ENCODE data around the gene TNFAIP8L3.

TNFAIP8L3 gene

DNA sequence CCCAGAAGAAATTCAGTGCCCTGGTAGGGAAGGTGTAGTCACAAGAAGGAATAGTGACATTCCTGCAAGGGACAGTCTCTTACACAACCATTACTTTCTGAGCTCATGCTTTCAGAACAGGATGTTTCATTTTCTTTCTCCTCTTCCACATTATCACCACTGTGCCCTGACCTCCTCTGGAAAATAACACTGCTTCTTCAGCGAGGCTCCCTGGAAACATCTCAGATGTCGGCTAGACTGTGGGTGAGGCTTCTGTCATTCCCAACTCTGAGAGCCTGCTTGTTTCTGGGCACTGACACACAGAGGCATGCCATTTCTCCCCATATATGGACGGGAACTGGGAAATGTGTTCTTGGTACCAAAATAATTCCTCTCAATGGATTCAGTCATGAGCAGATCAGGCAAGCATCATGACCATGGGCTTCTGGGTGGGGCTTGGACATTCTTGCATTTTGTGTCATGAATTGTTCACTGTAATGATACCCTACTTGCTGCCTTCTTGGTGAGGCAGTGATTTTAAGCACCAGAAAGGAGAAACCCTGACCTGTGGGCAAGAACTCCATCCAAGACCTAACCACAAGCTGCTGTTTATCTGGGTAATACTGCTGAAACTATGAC, 14.3 kb upstream of the TNFAIP8L3 start:
- Histone ChIP-seq H3K4me1 (ENCODE audit: control insufficient read depth in 2 of 2, insufficient read depth in 1 of 2, low read depth in 1 of 2, low read length in 2 of 2) (no peaks in the 10 kb centered on the region), H3K27me3 (ENCODE audit: control insufficient read depth in 3 of 3, insufficient read depth in 3 of 3, low read depth in 1 of 3, low read length in 3 of 3) (peaks cover 0 to 8% (median 0%) of the 10 kb centered on the region in 3 experiments), H3K9ac (ENCODE audit: low read depth, low read length, poor library complexity) (no peak overlapping the region), H3K36me3 (replicated peaks in 1 of 2; ENCODE audit: control insufficient read depth in 2 of 2, insufficient read depth in 2 of 2, low read length in 2 of 2) (no peaks in the 10 kb centered on the region), H3K4me2 (ENCODE audit: insufficient read depth, low read length, poor library complexity, severe bottlenecking) (no peak overlapping the region), H3K14ac (ENCODE audit: low read length) (no peak overlapping the region), H2BK12ac (ENCODE audit: low read length) (no peak overlapping the region), H3K23ac (ENCODE audit: low read depth, low read length, poor library complexity) (no peak overlapping the region), H4K8ac (ENCODE audit: low read depth, low read length) (no peak overlapping the region), H3K27ac (replicated peaks; ENCODE audit: low read length) (no peak overlapping the region), H3K79me1 (ENCODE audit: low read depth, low read length) (no peaks in the 10 kb centered on the region), H2BK5ac (ENCODE audit: low read length) (no peak overlapping the region), H4K91ac (ENCODE audit: low read depth, low read length, poor library complexity) (no peak overlapping the region), H3K4ac (ENCODE audit: low read length) (no peak overlapping the region), H3K9me3 (replicated peaks in 1 of 2; ENCODE audit: control insufficient read depth in 2 of 2, insufficient read depth in 1 of 2, low read depth in 1 of 2, low read length in 2 of 2) (no peaks in the 10 kb centered on the region), H2AFZ (ENCODE audit: low read length) (no peak overlapping the region), H2AK5ac (ENCODE audit: low read depth, low read length) (no peak overlapping the region), H3K18ac (ENCODE audit: low read length) (no peak overlapping the region), H2BK120ac (ENCODE audit: low read depth, low read length) (no peak overlapping the region), H2BK15ac (ENCODE audit: low read length) (no peak overlapping the region), H3K4me3 (ENCODE audit: low read length in 2 of 2) (no peak overlapping the region)
- no peak for DNase-seq (ENCODE audit: low spot score)
- no CpG with 5 or more reads among the region's 3 CpGs for WGBS, 2 donors (ENCODE audit: extremely low coverage in 2 of 2, insufficient read length in 2 of 2, insufficient replicate concordance in 1 of 2)

DNA sequence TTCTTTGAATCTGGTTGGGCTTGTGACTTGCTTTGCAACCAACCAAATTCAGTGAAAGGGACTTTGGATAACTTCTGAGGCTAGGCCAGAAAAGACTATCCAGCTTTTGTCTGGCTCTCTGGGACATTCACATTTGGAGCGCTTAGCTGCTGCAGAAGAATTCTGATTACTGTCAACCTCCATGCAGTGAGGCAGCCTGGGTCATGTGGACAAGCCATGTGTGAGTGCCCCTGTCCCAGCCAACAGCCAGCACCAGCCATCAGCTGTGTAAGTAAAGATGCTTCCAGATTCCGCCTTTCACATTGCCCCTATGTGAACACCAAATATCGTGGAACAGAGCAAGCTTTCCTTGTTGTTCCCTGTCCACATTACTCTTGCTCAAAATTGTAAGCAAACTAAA, 12.9 kb upstream of the TNFAIP8L3 start:
- Histone ChIP-seq H3K18ac (ENCODE audit: low read length) (no peak overlapping the region), H3K4me1 (ENCODE audit: control insufficient read depth in 2 of 2, insufficient read depth in 1 of 2, low read depth in 1 of 2, low read length in 2 of 2) (no peaks in the 10 kb centered on the region), H3K14ac (ENCODE audit: low read length) (no peak overlapping the region), H3K27me3 (ENCODE audit: control insufficient read depth in 3 of 3, insufficient read depth in 3 of 3, low read depth in 1 of 3, low read length in 3 of 3) (peaks cover 0 to 16% (median 0%) of the 10 kb centered on the region in 3 experiments), H4K91ac (ENCODE audit: low read depth, low read length, poor library complexity) (no peak overlapping the region), H4K8ac (ENCODE audit: low read depth, low read length) (no peak overlapping the region), H3K4me3 (ENCODE audit: low read length in 2 of 2) (no peak overlapping the region), H2BK5ac (ENCODE audit: low read length) (no peak overlapping the region), H2AK5ac (ENCODE audit: low read depth, low read length) (no peak overlapping the region), H3K9me3 (replicated peaks in 1 of 2; ENCODE audit: control insufficient read depth in 2 of 2, insufficient read depth in 1 of 2, low read depth in 1 of 2, low read length in 2 of 2) (no peaks in the 10 kb centered on the region), H3K9ac (ENCODE audit: low read depth, low read length, poor library complexity) (no peak overlapping the region), H2BK12ac (ENCODE audit: low read length) (no peak overlapping the region), H2BK120ac (ENCODE audit: low read depth, low read length) (no peak overlapping the region), H3K4ac (ENCODE audit: low read length) (no peak overlapping the region), H3K23ac (ENCODE audit: low read depth, low read length, poor library complexity) (no peak overlapping the region), H2BK15ac (ENCODE audit: low read length) (no peak overlapping the region), H3K36me3 (replicated peaks in 1 of 2; ENCODE audit: control insufficient read depth in 2 of 2, insufficient read depth in 2 of 2, low read length in 2 of 2) (no peaks in the 10 kb centered on the region), H3K4me2 (ENCODE audit: insufficient read depth, low read length, poor library complexity, severe bottlenecking) (no peak overlapping the region), H2AFZ (ENCODE audit: low read length) (no peak overlapping the region), H3K79me1 (ENCODE audit: low read depth, low read length) (no peaks in the 10 kb centered on the region), H3K27ac (replicated peaks; ENCODE audit: low read length) (no peak overlapping the region)
- no CpG with 5 or more reads among the region's 3 CpGs for WGBS, 2 donors (ENCODE audit: extremely low coverage in 2 of 2, insufficient read length in 2 of 2, insufficient replicate concordance in 1 of 2)
- no peak for DNase-seq (ENCODE audit: low spot score)

DNA sequence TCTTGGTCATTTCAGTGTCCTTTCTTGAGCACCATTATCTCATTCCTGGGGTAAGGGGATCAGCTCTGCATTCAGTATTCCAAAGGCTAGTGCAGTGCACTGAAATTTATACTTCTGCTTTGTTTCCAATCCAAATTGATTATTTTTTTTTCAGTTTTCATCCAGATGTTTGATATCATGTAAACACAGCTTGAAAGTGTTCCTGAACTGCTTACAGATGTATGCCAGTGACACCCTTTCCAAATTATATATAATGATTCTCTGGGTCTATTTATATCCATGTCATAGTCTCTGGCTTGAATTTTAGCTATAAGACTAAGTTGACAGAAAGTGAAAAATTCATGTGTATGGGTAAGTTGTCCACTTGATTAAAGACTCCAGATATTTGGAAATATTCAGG, 11.8 kb upstream of the TNFAIP8L3 start:
- Histone ChIP-seq H4K91ac (ENCODE audit: low read depth, low read length, poor library complexity) (no peak overlapping the region), H2AK5ac (ENCODE audit: low read depth, low read length) (no peak overlapping the region), H3K27me3 (ENCODE audit: control insufficient read depth in 3 of 3, insufficient read depth in 3 of 3, low read depth in 1 of 3, low read length in 3 of 3) (peaks cover 0 to 16% (median 0%) of the 10 kb centered on the region in 3 experiments), H3K4me1 (ENCODE audit: control insufficient read depth in 2 of 2, insufficient read depth in 1 of 2, low read depth in 1 of 2, low read length in 2 of 2) (no peaks in the 10 kb centered on the region), H3K4me2 (ENCODE audit: insufficient read depth, low read length, poor library complexity, severe bottlenecking) (no peak overlapping the region), H3K79me1 (ENCODE audit: low read depth, low read length) (no peaks in the 10 kb centered on the region), H3K4ac (ENCODE audit: low read length) (no peak overlapping the region), H3K27ac (replicated peaks; ENCODE audit: low read length) (no peak overlapping the region), H3K36me3 (replicated peaks in 1 of 2; ENCODE audit: control insufficient read depth in 2 of 2, insufficient read depth in 2 of 2, low read length in 2 of 2) (no peaks in the 10 kb centered on the region), H3K18ac (ENCODE audit: low read length) (no peak overlapping the region), H3K9ac (ENCODE audit: low read depth, low read length, poor library complexity) (no peak overlapping the region), H2BK15ac (ENCODE audit: low read length) (no peak overlapping the region), H3K23ac (ENCODE audit: low read depth, low read length, poor library complexity) (no peak overlapping the region), H4K8ac (ENCODE audit: low read depth, low read length) (no peak overlapping the region), H3K14ac (ENCODE audit: low read length) (no peak overlapping the region), H2BK5ac (ENCODE audit: low read length) (no peak overlapping the region), H2BK120ac (ENCODE audit: low read depth, low read length) (no peak overlapping the region), H2AFZ (ENCODE audit: low read length) (no peak overlapping the region), H3K9me3 (replicated peaks in 1 of 2; ENCODE audit: control insufficient read depth in 2 of 2, insufficient read depth in 1 of 2, low read depth in 1 of 2, low read length in 2 of 2) (no peaks in the 10 kb centered on the region), H2BK12ac (ENCODE audit: low read length) (no peak overlapping the region), H3K4me3 (ENCODE audit: low read length in 2 of 2) (no peak overlapping the region)
- no peak for DNase-seq (ENCODE audit: low spot score)

DNA sequence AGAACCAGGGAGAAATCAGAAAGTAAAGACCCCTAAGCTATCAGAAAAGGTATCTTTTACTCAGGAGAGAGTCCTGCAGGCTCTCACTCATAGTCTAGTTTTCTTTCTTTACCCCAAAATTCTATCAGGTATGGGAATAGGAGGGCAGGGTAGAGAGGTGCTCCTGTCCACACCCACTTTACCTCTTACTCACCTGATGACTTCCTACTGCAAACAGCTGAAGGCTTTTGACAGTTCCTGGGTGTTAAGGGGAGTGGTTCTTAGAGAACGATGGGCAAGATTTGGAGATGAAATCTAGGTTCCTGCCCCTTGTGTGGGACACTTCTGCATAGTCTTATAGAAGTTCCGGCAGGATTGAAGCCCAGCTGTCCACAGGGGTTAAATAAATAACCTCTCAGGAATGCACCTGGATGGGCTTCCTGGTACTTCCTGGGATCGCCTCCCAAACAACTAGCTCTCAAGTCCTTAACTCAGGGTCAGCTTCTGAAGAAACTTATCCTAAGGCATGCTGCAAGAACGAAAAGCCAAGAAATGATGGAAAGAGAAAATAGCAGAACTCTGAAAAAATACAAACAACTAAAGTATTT, 10.8 kb upstream of the TNFAIP8L3 start:
- Histone ChIP-seq H2BK120ac (ENCODE audit: low read depth, low read length) (no peak overlapping the region), H3K4ac (ENCODE audit: low read length) (no peak overlapping the region), H3K27ac (replicated peaks; ENCODE audit: low read length) (no peak overlapping the region), H3K4me3 (ENCODE audit: low read length in 2 of 2) (no peak overlapping the region), H3K9ac (ENCODE audit: low read depth, low read length, poor library complexity) (no peak overlapping the region), H3K79me1 (ENCODE audit: low read depth, low read length) (no peaks in the 10 kb centered on the region), H2BK15ac (ENCODE audit: low read length) (no peak overlapping the region), H3K9me3 (replicated peaks in 1 of 2; ENCODE audit: control insufficient read depth in 2 of 2, insufficient read depth in 1 of 2, low read depth in 1 of 2, low read length in 2 of 2) (no peaks in the 10 kb centered on the region), H3K4me1 (ENCODE audit: control insufficient read depth in 2 of 2, insufficient read depth in 1 of 2, low read depth in 1 of 2, low read length in 2 of 2) (no peaks in the 10 kb centered on the region), H3K27me3 (ENCODE audit: control insufficient read depth in 3 of 3, insufficient read depth in 3 of 3, low read depth in 1 of 3, low read length in 3 of 3) (peaks cover 0 to 16% (median 0%) of the 10 kb centered on the region in 3 experiments), H3K14ac (ENCODE audit: low read length) (no peak overlapping the region), H3K36me3 (replicated peaks in 1 of 2; ENCODE audit: control insufficient read depth in 2 of 2, insufficient read depth in 2 of 2, low read length in 2 of 2) (no peaks in the 10 kb centered on the region), H2AK5ac (ENCODE audit: low read depth, low read length) (no peak overlapping the region), H4K8ac (ENCODE audit: low read depth, low read length) (no peak overlapping the region), H2AFZ (ENCODE audit: low read length) (no peak overlapping the region), H3K4me2 (ENCODE audit: insufficient read depth, low read length, poor library complexity, severe bottlenecking) (no peak overlapping the region), H2BK5ac (ENCODE audit: low read length) (no peak overlapping the region), H4K91ac (ENCODE audit: low read depth, low read length, poor library complexity) (no peak overlapping the region), H3K18ac (ENCODE audit: low read length) (no peak overlapping the region), H3K23ac (ENCODE audit: low read depth, low read length, poor library complexity) (no peak overlapping the region), H2BK12ac (ENCODE audit: low read length) (no peak overlapping the region)
- DNase-seq (ENCODE audit: low spot score), result no peak
- no CpG with 5 or more reads among the region's 4 CpGs for WGBS, 2 donors (ENCODE audit: extremely low coverage in 2 of 2, insufficient read length in 2 of 2, insufficient replicate concordance in 1 of 2)

All from neuronal stem cell (in vitro differentiated cells).